GM18517 (cell line): Measurements from ENCODE around the gene CRYBG2.

Experiments used
- ATAC-seq: cut with Tn5 transposase; IDR thresholded peaks from one replicate; pipeline ENCODE4 v1.9.1; 2021; ENCODE audit warnings: mild to moderate bottlenecking, moderate library complexity; ENCODE audit not compliant: unreplicated experiment

Gene CRYBG2

DNA sequence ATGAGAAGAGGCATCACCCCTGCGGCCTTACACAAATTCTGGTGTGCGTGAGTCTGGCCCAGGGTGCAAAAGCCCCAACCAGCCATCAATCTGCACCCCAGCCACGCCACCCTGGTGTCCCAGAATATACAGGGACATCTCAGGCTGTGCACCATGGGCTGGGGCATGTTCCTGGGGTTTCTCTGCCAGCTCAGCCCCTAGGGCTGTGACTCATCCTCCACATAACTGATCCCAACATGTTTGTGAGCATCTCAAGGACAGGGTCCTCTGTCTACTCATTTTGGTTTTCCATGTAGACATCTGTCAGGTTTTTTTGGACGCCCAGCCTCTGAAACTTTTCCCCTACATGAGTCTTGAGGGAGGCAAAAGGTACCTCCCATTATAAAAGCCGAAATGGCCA, 18.1 kb upstream of the CRYBG2 start:
- no peak for ATAC-seq

DNA sequence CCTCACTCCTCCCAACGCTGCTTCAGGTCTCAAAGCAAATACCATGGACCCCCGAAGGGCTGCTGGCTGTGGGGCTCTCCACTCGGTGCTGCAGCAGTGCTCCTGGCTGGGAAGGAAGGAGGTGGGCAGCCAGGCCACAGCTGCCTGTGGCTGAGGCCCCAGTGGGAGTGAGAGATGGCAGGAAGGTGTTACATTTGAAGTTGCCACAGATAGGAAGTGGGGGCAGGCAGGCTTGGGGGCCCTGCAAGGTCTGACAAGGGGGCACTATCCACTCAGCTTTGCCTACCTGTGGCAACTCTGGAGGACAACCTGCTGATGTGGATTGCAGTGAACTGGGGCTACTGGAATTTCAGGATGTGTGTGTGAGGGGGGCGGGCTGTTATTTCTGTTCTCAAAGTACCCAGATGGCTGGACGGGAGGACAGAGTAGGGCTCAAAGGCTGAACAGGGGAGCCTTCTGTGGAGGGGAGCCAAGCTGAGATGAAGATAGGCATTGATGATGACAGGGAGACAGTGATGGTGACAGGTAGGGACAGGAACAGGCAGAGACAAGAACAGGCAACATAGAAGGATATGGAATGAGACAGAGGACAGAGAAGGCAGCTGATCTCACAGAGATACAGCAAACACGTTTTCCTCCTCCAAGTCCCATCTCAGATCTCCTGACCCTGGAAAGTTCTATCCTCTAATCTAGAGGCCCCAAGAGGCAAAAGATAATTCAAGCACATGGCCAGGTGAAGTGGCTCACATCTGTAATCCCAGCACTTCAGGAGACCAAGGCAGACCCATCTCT, 16.9 kb upstream of the CRYBG2 start:
- ATAC-seq: no peak

DNA sequence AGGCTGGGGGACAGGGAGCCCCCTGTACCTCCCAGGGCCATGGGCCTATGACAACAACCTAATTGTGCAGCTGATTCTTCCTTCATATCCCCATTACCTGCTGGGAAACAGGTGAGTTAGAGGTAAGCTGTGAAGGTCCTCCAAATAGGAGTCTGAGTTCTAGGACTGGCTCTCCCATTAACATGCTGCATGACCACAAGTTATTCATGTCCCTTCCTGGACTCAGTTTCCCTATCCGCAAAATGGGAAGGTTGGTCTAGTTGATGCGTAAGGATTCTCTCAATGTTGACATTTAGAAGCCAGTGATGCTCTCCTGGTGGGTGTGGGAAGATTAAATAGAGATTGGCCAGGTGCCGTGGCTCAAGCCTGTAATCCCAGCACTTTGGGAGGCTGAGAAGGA, 14.6 kb upstream of the CRYBG2 start:
- no peak for ATAC-seq

DNA sequence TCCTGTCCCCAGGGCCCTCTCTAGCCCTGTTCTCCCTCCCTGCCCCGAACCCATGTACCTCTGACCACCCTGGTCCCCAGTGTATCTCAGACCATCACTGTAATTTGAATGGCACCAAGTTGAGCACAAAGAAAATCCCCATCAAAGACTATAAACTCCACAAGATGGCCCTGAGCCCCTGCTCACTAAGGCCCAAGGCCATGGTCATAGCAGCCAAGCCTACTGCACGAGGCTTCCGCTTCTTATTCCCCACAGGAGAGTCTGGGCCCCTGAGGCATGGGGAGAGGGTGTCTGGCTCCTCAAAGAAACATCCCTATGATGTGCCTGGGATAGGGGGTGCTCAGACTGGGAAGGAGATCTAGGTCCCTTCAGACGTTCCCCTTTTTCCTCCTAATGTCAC, 14.1 kb upstream of the CRYBG2 start:
- no peak for ATAC-seq

DNA sequence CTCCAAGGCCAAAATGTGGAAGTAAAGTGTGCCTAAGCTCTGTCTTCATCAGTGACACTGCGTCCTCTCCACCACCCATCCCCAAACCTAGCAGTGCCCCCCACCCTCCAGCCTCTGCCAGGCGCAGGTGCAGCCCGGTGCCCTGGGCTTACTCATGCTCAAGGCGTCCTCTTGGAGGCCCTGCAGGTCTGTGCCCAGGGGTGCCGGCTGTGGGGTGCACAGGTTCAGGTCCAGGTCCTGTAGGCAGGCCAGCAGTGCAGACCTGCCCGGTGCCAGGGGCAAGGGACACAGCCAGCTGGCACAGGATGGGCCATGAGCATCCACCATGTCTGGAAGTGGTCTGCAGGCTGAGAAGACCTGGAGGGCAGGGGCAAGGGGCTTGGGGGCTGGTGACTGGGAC, 13.5 kb upstream of the CRYBG2 start:
- ATAC-seq: no peak

DNA sequence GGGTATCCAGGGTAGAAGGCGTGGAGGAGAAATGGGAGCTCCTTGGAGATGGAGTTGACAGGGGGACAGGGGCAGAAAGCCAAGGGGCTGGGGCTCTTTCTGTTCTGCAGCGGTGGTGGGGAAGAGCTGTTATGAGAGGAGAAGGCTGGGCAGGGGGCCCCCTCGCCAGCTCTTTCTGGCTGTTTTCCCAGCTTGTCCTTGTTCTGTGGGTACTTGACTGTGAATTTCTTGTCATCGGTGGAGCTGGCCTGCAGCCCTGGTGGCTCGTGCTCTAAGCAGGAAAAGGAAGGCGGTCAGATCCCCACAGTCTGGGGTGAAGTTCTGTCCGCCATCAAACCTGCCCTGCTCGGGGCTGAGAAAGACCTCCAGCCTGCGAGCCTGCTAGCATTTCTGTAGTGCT, 11.0 kb upstream of the CRYBG2 start:
- no peak for ATAC-seq

DNA sequence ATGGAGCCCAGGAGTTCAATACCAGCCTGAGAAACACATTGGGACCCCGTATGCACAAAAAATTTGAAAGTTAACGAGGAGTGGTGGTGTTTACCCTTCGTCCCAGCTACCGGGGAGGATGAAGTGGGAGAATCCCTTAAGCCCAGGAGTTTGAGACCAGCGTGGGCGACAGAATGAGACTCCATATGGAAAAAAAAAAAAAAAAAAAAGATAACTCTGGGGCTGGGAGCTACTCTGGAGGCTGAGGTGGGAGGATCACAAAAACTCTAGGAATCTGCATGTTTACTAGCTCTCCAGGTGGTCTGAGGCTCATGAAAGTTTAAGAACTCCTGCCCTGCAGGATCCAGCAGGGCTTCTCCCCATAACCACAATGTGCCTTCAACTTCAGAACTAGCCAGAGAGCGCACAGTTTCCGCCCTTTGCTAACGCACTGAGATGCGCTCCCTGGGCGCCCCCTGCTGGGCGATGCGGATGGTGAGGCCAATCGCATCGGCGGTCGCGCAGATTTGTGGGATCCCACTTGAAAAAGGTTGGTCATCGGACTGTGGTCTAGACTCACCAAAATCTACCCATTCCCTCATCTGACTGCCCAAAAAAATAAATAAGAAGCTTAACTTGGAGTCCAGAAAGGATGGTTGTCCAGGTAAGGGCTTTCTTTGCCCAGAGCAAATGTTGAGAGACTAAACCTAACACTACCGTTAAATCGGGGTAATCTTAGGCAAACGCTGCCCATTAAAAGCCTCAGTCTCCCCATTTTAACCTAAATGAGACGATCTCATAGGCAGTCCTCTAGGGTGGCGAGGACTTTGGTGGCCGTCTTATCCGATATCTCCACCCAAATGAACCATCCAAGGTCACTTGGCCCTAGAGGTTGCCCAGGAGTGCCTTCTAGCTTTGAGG, 9.9 kb upstream of the CRYBG2 start:
- no peak for ATAC-seq

DNA sequence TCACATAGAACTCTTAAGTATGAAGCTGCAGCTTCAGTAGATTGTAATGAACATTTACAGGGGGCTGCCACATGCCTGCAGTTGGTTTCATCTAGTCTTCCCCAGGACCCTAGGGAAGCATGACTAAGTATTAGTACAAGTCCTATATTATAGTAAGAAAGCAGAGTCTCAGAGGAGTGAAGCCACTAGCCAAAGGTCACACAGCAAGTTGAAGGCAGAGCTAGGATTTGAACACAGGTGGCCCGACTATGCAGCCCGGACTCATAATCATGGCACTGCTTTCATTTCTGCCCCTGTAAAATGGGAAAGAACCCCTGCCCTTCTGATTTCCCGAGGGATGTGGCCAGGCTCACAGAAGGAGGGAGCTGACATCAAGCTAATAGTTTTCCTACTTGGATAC, 8.4 kb upstream of the CRYBG2 start:
- no peak for ATAC-seq

DNA sequence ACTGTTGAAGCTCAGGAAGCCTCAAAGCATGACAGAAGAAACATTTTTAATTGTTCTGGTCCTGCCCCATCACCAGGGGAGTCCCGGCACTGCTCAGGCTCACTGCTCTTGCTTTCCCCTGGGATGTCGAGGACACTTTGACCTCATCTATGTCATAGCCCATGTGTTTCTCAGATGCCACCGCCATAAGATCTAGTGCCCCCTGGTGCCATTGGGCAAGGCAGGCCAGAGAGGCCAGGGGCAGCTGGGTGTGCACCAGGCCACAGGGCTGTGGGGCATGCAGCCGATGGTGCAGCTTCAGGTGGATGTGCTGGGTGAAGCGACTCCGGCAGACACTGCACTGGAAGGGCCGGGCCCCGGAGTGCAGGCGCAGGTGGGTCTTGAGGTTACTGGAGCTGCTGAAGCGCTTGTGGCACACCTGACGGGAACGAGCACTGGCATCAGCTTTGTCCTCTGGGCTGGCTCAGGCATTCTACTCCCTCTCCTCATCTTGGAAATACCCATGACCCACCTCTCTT, 7.7 kb upstream of the CRYBG2 start:
- ATAC-seq: no peak

DNA sequence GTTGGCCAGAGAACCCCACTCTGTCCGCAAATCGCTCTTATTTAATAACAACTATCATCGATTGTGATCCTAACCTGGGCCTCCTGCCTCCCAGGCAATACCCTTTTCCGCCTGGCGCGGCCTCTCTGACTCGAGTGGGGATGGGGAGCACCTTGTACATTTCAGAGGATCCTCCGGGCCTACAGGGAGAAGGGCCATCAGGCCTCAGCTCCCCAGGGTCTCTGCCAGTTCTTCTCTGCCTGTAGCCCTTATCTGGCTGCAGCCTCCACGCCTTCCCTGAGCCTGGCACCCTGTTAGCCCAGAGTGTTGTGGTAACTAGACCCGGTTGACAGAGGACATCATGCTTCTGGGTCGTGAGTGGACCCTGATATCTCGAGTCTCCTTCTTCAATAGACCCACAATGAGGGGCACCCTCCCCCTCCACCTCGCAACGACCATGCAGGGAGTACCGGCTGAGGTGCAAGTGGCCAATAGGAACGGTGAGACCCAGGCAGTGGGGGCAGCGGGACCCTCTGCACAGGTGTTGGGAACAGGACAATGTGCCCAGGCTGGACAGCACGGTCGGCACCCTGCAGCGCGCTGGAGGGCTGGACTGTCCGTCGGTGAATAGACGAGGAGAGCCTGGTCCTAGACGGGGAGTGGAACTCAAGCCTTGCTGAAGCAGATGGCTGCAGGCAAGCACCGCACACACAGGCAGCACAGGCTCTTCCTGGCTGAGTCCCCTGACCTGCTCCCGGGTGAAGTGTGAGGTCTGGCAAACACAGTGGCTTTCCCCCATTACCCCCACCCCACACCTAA, 7.1 kb upstream of the CRYBG2 start:
- ATAC-seq: no peak

DNA sequence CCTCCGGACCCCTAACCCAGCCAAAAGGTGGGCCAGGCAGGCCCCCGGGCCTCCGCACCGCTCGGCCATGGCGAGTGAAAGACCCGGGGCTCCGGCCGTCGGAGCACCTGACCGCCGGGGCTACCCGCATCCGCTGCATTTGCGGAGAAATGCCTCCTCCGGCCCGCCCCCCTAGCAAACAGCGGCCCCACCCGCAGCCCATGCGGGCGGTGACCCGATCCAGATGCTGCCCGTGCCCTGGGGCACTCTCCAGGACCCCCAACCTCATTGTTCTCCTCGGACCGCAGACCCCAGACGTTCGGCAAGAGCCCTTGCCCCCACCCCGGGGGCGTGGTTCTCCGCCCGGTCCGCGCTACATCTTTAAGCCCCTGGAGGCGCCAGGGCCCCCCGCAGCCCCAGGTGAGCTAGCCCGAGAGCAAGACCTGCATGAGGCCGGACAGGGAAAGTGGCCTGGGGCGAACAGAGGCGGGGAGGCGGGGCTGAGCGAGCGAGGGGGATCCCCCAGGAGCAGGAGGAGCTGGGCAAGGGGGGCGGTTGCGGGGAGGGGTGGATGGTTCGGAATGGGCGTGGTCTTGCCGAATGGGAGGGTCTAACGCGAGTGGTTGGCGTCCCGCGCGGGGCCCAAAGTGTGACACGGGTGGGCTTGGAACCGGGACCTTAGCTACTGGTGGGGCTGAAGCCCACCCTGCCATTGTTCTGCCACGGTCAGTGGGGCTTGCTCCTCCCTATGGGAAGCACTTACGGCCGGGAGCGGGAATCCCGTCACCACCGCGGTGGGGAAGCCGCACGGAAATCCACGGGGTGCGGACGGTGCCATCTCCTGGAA, 6.3 kb upstream of the CRYBG2 start:
- no peak for ATAC-seq

DNA sequence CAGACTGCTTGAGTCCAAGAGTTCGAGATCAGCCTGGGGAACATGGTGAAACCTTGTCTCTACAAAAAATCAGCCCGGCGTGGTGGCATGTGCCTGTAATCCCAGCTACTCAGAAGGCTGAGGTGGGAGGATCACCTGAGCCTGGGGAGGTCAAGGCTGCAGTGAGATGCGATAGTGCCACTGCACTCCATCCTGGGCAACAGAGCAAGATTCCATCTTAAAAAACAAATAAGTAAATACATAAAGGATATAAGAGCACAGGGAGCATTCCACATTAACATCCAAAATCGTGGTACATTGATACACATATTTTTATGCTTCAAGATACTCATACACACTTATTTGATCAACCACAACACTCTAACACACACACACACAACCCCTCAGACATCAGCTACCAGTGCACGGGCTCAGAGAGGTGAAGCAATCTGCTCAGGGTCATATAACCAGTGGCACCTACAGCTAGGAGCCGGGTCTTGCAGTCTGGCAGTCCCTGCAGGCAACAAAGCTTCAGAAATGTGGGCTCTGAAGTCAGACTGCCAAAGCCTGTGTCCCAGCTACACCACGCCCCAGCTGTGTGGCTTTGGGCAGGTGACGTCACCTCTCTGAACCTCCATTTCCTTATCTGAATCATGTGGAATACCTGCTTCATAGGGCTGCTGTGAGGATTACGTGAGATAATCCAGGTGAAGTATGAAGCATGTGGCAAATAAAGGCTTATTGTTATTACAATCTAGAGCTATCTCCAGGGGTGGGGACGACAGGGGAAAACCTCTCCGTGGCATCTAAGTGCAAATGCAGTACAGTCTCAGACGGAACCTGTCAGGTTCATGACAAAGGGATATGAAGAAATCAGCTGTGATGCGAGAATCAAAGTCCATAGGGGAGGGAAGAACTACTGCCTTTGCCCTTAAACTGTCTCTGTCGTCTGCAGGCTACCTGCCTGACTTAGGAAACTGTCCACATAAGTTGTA, 4.8 kb upstream of the CRYBG2 start:
- no peak for ATAC-seq

DNA sequence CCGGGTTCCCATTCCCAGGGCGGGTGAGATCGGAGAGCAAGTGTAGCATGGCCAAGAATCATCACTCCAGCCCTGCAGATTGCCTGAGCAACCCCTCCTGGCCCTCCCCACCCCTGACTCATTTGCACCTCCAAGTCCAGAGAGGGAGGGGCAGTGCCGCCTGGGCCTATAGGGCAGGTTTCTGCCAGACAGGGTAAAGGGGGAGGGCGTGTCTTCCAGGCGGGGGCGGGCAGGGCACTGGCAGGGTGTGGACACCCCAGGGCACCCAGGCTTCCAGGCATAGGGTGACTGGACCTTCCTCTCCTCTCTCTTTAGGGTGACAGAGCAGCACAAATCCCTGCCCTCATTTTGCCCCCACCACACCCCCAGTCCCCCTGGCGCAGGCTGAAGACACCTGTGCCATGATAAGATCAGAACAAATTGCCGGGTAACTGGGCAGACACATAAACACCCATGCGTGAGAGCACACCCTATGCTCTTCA, 3.2 kb upstream of the CRYBG2 start:
- ATAC-seq: no peak

DNA sequence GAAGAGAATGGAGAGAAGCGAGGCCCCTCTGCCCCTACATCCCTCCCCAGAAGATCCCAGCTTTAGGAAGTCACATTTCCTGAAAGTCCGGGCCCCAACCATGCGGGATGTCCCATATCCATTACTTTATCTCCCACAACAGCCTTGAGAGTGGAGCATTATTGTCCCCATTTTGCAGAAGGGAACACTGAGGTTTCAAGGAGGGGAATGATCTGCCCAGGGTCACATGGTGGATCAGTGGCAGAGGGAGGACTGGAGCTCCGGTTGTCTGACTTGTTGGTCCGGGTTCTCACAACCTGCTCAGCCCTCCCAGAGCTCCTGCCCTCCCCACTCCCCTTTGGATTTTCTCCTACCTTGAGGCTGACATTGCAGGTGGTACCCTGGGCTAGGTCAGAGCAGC, 2.2 kb upstream of the CRYBG2 start:
- no peak for ATAC-seq

DNA sequence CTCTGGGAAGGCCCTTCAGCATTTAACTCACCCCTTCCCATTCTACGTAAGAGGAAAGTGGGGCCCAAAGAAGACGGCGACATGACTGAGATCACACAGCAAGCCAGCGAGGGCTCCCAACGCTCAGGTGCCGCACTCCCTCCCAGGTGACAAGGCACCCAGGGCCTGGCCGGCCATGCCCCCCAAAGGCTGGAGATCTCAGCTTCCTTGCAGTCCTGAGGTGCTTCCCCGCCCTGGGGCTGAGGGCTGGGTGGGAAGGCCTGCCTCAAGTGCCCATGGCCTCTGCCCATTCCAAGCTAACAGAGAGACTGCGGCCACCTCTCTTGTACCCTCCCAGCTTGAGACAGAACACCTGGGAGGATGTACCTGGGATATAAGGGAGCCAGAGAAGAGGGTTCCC, 1.0 kb upstream of the CRYBG2 start:
- ATAC-seq: no peak

DNA sequence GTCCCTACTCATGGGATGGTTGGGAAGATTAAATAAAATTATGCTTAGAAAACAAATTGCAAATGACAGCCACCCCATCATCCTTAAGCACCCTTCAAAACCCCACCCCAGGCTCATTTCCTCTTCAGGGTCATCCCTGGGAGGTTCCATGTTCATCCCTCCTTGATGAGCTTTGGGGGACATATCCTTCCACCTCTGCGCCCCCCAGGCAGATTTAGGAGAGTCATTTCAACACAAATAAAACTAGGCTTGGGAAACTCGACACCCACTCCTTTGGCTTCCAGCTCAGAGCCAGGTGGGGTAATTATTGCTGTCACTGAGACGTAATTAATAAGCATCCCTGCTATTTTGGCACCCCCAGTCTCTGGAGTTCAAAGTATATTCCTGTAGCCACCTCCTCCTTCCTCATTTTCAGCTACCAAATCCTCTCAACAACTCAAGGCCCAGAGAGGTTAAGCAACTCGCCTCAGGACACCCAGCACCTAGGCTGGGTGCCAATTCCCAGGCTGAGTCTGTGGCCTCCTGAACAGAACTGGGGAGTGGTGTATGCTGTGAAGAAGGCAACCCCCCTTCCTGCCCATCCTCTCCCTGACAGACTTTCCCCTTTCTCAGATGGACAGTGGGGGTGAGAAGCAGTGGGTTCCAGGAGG, 595 bp downstream of the CRYBG2 start:
- no peak for ATAC-seq

DNA sequence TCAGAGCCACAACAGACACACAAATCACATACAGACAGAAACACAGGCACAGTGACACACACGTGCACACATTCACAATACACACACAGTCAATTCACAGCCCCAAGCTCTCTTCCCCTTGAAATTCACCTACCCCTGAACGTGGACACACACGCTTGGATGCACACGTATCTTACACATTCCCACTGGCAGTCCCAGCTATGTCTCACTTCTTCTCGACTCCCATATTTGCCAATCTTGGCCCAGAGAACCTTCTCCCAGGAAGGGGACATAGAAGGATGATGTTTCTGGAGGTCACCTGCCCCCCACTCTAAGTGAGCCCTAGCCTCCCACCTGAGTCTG, 1.6 kb downstream of the CRYBG2 start:
- no peak for ATAC-seq

DNA sequence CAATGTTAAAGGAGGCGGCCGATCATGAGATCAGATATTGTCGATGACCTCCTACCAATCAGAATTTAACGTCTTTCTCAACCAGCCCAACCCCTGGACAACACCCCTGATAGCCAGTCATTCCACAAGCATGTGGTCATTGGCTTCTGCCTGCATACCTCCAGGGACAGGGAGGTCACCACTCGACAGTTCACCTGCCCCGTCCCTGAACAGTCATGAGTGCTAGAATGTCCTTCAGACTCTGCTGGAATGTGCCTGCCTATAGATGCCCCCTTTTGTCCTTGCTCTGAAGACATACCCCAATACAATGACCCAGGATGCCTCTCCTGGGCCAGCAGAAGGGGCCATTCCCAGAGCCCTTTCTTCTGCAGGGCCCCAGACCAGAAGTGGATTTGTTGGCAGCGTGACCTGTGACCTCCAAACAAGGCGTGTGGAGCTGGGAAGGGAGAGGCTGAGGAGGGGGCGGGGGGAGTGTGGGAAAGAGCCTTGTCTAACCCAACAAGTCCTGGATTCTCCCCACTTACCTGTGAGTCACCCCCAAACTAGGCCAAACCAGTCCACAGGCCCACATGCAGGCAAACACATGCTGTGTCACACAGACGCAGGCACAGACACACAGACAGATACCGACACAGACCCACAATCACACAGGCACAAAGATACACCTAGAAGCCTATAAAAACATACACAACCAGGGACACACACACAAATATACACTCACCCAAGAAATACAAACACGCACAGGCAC, 2.2 kb downstream of the CRYBG2 start:
- ATAC-seq: no peak
